ENCODE data around the gene CIT.

The CIT gene

DNA sequence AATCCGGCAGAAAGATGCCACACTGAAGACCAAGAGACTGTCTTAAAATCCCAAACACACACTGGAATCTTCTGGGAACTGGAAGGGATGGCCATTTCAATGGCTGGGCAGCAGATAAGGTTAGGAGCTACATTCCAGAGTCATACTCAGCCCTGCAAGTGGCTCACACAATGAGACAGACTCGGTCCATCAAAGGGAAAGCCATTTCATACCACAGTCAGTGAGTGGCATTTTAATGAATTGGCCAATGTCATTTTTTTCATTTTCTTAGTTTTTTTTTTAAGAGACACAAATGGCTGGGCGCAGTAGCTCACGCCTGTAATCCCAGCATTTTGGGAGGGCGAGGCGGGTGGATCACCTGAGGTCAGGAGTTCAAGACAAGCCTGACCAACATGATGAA, 17.9 kb downstream of the CIT start:
- no peak for DNase-seq (ENCODE audit: low read depth)

DNA sequence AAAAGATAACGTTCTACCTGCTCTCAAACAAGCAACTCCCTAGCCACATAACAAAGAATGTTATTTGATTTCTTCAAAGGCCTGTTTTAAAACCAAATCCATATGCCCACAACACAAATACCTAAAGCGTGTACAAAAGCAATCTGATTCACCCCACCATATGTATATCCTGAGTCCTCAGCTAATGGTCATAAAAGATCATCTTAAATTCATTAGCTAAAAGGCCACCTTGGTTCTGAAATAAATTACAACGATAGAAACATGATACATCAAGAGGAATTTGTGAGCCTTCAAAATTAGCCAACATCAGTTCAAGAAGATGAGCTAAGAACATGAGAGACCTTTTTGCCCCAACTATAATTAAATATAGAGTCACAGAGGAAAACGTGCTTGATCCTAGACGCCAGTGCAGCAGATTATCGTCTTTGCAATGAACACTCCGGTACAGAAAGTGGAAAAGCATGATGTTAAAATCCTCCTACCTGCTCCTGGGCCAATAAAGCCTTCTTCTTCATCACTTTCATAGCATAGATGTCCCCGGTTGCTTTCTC, 20.0 kb downstream of the CIT start:
- DNase-seq (ENCODE audit: low read depth), result no peak

DNA sequence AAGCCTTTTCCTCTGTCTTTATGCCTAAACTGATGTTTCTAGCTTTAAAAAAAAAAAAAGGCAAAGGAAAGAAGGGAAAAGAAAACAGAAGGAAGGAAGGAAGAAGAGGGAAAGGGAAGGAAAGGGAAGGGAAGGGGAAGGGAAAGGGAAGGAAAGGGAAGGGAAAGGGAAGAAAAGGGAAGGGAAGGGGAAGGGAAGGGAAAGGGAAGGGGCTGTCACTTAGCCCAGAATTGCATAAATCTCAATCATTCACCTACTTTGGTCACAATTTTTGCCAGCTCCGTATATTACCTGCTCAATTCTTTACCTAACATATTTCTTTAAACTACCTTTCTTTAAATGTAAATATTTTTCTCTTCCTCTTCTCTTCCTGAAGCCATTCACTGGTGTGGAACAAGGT, 26.8 kb downstream of the CIT start:
- DNase-seq (ENCODE audit: low read depth), result no peak

DNA sequence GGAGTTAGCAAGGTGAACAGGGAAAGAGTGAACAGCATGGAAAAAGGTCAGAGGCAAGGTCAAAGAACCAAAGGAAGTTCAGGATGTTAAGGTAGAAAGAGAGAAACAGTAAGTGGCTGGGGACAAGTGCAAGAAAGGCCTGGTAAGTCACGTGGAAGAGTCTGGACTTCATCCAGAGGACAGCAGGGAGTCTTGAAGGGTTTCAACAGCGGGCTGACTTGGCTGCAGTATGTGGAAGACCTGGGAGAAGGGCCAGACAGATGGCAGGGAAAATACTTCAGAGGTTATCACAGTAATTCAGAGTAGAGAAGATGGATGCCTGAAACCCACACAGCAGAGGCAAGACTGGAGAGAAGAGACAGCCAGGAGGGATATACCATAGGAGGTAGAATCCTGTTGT, 34.0 kb downstream of the CIT start:
- no peak for DNase-seq (ENCODE audit: low read depth)

DNA sequence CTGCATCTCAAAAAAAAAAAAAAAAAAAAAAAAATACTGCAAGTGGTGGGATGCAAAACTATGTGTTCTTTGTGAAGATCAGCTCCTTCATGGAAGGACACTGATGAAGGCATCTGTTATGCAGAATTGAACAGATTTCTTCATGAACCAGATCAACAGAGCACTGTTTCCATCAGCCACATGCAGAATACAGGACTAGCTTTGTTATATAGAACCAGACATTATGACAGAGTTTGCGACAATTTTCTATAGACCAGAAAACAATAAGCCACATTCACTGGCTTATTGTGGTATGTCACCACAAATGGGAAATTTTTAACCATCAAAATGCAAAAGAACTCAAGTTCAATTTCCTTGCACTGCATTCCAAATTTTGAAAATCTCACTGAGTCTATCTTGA, 34.7 kb downstream of the CIT start:
- DNase-seq (ENCODE audit: low read depth), result no peak

DNA sequence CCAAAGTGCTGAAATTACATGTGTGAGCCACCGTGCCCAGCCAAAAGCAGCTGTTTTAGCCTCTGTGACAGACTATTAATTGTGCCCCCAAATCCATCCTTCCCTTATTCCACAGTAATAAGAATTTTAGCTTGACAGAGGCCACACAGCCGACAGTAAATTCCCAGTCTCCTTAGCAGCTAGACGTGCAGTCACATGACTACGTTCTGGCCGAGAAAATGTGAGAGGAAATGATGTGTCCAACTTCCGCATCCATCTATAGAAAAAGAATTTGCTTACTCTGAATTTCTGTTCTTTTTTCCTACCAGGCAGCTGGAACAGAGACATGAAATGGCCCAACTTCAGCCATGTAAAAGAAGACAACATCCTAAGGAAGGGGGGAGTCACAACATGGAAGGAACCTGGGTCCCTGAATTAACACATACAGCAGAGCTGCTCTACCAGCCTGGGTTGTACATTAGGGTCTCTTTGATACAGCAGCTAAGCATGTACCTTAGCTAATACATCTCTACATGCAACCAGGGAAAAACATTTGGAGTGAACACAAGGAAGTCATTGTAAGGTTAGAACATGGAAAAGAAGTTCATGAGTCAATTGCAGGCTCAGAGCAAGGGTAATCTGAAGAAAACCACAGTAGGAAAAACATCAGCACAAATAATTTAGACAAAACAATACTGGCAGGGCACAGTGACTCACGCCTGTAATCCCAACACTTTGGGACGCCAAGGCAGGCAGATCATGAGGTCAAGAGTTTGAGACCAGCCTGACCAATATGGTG, 35.5 kb downstream of the CIT start:
- DNase-seq (ENCODE audit: low read depth), result no peak

DNA sequence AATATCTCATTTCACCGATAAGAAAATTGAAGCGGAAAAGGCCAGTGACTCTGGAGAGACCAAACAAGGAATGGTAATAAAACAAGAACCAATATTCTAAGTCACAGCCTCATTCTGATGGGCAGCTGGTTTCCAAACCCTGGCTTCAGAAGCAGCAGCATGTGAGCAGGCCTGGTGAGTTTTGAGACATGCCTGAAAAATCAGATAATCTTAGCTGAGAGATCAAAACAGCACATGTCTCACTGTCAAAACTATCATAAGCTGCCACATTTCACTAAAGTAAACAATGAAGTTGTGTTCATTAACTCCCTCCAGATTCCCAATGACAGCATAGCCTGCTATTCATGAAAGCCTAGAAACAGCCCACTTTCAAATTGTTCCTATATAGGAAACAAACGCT, 36.5 kb downstream of the CIT start:
- no peak for DNase-seq (ENCODE audit: low read depth)

DNA sequence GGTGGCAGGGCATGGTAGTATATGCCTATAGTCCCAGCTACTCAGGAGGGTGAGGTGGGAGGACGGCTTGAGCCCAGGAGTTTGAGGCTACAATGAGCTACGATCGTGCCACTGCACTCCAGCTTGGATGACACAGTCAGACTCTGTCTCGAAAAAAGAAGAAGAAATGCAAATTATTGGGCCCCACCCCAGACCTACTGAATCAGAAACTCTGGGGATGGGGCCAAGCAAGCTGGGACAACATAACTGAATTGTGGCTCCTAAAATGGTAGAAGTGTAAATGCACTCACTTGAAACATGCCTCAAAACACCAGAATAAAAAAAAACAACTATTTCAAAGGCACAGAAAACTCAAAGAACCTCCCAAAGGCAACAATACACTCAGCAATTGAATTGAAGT, 37.0 kb downstream of the CIT start:
- DNase-seq (ENCODE audit: low read depth), result no peak

DNA sequence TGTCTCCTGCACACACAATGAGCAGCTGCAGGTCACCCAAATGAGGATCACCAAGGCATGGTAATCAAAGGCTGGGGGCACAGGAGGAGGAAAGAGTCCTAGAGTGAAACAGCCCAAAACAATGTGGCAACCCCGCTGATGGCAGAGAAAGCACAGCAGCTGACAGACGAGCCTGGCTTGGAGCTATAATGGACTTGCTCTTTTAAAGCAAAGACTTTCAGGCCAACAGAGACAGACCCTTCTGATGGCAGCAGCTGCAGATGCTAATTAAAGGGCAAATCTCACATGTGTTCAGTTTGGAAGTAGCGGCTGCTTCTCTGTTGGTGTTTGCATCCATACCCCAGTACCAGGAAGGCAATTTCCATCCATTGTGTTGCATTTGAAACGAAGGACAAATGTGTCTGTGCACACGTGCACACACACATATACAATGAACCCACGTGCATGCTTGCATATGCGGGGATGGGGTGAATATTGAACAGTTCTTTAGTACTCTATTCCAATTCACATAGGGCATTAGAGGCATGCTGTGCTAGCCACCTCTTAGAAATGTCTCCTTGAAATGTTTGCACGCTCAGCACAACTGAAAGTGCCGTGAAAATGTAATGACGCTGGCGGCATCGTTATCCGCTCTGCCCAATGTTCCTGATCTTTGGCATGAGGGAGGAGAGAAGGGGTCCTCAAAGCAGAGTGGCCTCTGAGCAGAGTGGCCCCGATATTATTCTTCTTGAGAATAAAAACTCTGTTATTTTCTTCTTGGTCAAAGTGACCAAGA, 38.1 kb downstream of the CIT start:
- no peak for DNase-seq (ENCODE audit: low read depth)

DNA sequence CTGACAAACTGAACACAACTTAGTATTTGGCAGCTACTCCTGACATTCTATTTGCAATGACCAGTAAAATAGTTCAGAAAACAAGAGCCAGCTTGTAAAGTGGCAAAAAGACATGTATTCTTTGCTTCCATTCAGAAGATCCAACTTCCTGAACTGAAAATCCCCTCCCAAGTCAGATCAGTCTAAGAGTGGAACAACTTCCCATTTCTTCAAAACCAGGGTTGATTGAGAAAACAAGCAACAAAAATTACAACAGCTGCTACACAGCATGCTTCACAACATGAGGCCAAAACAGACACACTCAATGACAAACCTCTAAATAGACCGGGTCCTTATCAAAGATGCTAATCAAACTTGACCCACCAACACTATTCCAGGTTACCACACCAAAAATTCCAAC, 40.3 kb downstream of the CIT start:
- DNase-seq (ENCODE audit: low read depth), result no peak

DNA sequence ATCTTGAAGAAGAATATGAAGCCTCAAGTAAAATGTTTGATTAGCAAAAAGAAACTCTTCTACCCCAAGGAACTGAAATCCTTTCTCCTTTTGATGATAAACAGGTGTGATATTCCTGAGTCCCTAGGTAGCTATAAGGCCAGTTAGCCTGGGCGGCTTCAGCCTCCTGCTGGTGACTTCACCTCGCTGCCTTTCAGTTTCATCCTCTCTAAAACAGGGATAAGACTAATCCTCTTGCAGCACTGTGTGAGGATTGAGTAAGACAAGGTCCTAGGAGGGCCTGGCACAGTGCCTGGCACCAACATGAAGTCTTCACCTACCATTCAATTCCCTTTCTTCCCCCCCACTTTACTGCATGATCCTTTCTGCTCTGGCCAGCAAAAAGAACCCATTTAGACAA, 42.1 kb downstream of the CIT start:
- no peak for DNase-seq (ENCODE audit: low read depth)

DNA sequence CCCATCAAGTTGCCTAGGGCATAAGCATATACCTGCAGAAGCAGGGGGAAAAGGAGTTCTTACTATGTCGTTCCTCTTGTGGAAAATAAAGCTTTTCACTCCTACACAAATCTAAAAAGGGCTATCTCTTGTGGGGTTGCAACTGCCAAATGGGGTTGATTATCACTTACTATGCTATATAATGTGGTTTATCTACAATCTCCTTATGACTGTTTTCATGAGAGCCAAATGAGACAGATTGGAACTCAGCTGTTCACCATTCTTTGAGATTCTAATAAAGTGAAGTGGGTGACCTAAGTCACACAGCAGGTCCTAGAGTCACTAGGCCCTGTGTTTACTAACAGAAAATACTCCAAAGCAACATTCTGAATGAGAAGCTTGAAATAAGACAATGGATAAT, 47.7 kb downstream of the CIT start:
- DNase-seq (ENCODE audit: low read depth), result no peak

DNA sequence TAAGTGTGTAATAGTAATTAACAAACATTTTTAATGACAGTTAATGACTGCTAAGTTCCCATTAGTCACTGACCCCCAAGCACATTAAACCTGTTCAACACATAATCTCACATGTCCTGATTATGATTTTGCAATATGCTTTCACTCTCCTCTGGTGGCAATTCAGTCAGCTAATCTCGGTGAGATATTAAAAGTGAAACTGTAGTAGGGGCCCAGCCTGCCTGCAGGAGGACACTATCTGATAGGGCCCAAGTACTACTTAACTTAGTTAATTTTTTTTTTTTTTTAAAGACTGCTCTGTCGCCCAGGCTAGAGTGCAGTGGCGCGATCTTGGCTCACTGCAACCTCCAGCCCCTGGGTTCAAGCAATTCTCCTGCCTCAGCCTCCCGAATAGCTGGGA, 48.8 kb downstream of the CIT start:
- DNase-seq (ENCODE audit: low read depth), result no peak

DNA sequence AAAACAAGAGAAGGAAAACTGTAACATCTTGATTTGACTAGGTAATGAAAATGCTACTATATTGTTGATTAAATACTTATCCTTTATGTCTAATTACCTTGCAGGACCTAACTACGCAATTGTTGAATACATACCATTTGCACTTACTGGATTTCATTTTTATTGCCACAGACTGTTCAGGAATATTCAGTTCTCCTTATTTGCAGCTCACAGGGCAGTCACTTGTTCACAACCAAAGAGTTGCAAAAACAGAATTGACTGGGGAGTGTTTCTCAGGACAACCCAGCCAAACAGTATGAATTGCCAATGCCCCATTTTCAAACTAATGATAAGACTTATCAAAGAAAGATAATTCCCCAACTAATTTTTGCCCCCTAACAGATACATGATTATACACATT, 49.4 kb downstream of the CIT start:
- no peak for DNase-seq (ENCODE audit: low read depth)

DNA sequence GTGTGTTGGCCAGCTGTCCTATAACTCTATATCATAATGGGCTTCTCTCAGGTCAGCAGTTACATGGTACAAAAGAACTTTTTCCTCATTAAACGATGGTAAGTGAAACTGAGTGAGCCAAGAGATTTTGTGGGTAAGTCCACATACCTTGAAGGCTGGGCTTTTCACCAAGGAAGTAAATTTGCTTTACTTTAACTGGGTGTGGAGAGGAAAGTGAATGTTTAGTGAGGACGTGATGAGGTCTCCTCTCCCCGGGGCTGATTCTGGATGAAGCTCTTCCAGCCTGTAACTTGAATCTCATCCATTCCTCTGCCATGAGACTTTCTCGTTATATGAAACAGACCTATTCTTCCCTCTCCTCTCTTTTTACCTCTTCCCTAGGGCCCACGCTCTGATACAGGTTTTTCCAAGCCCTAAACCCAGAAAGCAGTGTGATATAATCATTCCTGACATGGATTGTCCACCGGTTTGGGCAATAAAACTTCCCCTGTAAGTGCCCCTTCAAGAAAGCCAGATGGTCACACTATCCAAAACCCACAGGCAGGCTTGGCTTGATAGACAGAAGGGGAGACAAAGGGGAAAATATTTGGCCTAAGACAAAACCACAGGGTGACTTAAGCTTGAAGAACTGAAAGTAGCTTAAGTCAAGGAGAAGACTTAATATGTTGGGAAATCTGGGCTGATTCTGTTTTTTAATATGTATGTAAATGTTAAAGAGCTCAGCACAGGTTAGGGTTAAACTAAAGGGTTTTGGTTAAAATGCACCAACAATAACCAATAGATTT, 50.3 kb downstream of the CIT start:
- DNase-seq (ENCODE audit: low read depth), result no peak

DNA sequence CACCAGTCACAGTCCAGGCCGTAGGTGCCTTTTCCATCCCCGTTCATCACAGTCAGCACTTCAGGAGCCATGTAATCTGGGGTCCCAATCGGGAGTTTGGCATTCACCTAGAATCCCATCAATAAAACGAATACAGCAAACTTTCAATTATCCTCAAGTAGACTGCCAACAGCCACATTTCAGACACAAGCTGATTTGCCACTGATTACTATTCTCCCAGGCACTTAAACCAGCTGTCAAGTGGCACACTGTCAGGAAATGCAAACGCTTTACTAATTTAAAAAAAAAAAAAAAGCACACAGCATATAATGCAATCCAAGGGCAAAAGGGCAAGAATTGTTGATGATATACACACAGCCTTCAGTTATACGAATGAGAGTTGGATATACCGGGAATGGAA, 51.9 kb downstream of the CIT start:
- no peak for DNase-seq (ENCODE audit: low read depth)

DNA sequence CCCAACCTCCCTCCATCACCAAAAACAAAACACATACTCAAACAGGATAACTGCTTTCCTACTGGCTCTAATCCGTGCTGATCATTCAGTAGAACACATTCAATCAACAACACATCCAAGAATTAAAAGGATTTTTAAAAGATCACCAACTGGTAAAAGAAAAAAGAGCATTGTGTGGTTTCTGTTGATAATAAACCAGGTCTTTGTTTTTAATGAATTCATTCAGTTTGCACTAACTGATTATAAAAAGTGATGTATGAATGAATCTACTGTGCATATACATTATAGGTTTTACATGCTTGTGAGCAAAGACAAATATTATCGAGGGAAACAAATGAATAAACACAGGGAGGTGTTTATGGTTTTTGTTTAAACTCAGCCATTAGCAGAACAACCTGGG, 55.1 kb downstream of the CIT start:
- no peak for DNase-seq (ENCODE audit: low read depth)

DNA sequence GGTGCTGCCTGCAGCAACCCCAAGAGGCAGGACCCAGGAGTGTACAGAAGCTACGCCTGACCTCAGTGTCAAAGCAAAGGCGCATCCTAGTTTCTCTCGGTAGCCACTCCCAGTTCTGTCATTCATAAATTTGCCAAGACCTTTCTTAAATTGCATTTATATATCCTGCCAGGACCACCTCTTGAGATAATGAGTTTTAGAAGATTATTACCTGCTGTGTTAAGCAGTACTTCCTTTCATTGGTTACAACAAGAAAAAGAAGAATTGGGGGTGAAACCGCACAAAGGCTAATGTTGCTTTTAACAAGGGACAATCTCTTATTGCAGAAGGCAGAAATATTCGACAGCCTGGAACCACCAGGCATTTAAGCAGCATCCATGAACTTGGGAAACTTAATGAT, 57.8 kb downstream of the CIT start:
- no peak for DNase-seq (ENCODE audit: low read depth)

DNA sequence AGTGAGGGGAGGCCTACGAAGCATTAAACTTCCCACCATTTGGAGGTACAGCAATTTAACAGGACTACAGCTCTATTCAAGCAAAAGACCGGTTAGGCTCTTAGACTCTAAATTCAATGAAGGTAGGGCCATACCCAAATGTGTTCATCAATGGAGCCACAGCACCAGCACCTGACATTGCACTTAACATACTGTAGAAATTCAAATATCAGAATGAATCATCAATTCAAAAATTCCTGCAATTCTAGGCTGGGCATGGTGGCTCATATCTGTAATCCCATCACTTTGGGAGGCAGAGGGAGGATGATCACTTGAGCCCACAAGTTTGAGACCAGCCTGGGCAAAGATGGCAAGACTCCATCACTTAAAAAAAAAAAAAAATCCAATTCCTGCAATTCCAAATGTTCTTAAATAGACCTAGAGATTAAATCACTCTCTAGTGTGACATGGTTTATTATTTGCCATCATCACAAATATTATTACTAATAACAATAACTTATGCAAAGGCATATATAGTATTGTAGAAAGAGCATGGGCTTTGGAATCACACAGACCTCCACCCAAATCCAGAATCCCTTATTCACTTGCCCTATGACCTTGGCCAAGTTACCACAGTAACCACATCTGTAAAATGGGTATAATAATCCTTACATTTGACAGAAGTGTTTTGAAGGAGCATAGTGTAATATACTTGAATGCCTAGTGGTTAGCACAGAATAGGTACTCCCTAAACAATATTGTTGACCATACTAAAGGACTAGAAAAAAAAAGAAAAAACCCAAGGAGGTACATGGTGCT, 59.4 kb downstream of the CIT start:
- DNase-seq (ENCODE audit: low read depth), result no peak

DNA sequence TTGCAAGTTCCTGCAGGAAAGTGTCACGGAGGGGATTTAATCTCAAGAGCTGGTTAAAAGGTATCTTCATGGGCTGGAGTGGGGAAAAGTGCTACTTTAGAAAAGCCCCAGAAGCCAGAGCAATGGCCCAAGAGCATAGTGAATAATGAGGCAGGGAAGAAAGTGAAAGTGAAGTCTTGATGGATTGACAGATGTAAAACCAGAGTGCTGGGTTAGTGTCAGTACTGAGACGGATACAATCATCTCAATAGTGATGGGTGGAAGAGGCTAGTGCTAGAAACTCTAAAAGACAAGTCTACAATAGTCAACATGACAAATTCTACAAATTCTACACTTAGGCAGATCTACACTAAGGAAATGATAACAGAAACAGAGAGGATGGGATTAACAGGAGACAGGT, 68.1 kb downstream of the CIT start:
- DNase-seq (ENCODE audit: low read depth), result no peak

DNA sequence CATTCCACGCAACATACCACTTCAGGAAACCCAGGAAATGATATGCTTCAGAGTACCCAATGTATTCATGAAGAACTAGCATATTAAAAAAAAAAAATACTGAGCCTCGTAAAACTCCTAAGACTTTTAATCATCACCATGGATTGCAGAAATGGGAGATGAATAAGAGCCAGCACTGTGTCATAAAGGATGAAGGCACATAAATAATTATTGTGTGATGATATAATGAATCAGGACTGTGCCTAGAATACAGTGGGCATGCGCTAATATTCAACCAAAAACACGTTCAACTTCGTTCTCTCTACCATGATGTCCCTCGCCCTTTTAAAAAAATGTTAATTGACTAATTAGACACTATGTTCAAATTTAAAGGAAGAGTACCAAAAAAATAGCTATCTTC, 68.7 kb downstream of the CIT start:
- DNase-seq (ENCODE audit: low read depth), result no peak

DNA sequence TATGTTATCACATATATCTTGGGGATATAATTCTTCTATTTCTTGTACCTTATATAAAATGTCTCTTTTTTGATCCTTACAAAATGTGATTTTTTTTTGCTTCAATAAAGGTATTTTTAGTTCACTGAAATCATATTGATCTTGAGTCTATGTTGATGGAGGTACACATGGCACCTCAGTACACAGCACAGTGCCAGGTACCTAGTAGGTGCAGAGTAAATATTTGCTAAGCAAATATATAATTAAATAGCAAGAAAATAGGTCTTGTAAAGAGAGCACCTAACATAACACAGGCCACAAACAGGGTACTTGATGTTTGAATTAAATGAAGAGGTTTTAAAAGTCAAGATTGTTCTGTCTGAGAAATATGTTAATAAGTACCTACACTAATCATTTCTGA, 69.7 kb downstream of the CIT start:
- no peak for DNase-seq (ENCODE audit: low read depth)
